Sigmoid colon (tissue), 7 donors: Measurements from ENCODE around the gene CTSO. TPM values are rescaled to one million over a fixed set of nuclear protein-coding genes. Genes with fewer than 3 reads are reported as not detected.

ENCODE experiments used
- DNase-seq: peaks from one replicate; pipeline ENCODE4 v3.0.0-alpha.2; 2019
- H3K27ac ChIP-seq, 4 donors: fragments of 200-600 bp; sonication (generic); one replicate each; pipeline ENCODE4 v1.5.1; 2016 to 2019; ENCODE audit warnings: mild to moderate bottlenecking in 1 of 4
- H3K27me3 ChIP-seq, 3 donors: fragments of 200-600 bp; sonication (generic); one replicate each; pipeline ENCODE4 v1.5.1; 2019; ENCODE audit warnings: mild to moderate bottlenecking in 1 of 3
- H3K36me3 ChIP-seq, 4 donors: fragments of 200-600 bp; sonication (generic); one replicate each; pipeline ENCODE4 v1.5.1; 2016 to 2019
- H3K4me1 ChIP-seq, 4 donors: fragments of 200-600 bp; sonication (generic); one replicate each; pipeline ENCODE4 v1.5.1; 2017 to 2019
- H3K4me3 ChIP-seq, 4 donors: fragments of 200-600 bp; sonication (generic); one replicate each; pipeline ENCODE4 v1.5.1; 2017 to 2019; ENCODE audit warnings: mild to moderate bottlenecking in 2 of 4, moderate library complexity in 1 of 4
- H3K9me3 ChIP-seq, 4 donors: fragments of 200-600 bp in 3 of 4; sonication (generic) in 3 of 4; one replicate each; pipeline versions ENCODE4 v1.5.1 to v1.6.1; 2013 to 2019
- EP300 ChIP-seq, 4 donors: sonication (generic); formaldehyde crosslinking; IDR thresholded peaks; one replicate each; pipeline ENCODE4 v1.6.1; 2017; ENCODE audit warnings: antibody characterized with exemption in 4 of 4
- POLR2A ChIP-seq, 2 donors: fragments of 450-650 bp; IDR thresholded peaks; one replicate each; pipeline ENCODE4 v1.6.1; 2016; ENCODE audit warnings: antibody characterized with exemption in 2 of 2, mild to moderate bottlenecking in 2 of 2, moderate library complexity in 2 of 2
- POLR2AphosphoS5 ChIP-seq, 4 donors: sonication (generic); formaldehyde crosslinking; IDR thresholded peaks; one replicate each; pipeline ENCODE4 v1.6.1; 2017; ENCODE audit warnings: antibody characterized with exemption in 4 of 4
- WGBS, 2 donors: extraction: QIAGEN DNeasy Blood & Tissue Kit; methylation state at CpG; one replicate each; pipeline ENCODE4 v1.1.7; 2013; 5-methylcytosine and 5-hydroxymethylcytosine counted together
- intact Hi-C: fragments of 100-400 bp; cut with DNase I; formaldehyde crosslinking; loops from one replicate; pipeline ENCODE4 v1.15.1; 2023
- polyA plus RNA-seq, 3 donors: library from polyadenylated mRNA; stranded (reverse); fragments of 200-250 nt; gene quantifications; one replicate each; pipeline ENCODE4 v1.2.3, GENCODE V29; 2013
- total RNA-seq, 4 donors: library from RNA; depleted of rRNA; stranded (reverse); fragments of >200 nt; gene quantifications; one replicate each; pipeline ENCODE4 v1.1.0, GENCODE V29; 2016
- TF ChIP-seq, protein P1 (sequence below), 4 experiments: fragments of 450-650 bp in 3 of 4; fragments of 200-600 bp in 1 of 4; IDR thresholded peaks; one replicate each; pipeline ENCODE4 v1.5.1; 2016 to 2019; ENCODE audit warnings: antibody characterized with exemption in 4 of 4, mild to moderate bottlenecking in 3 of 4, moderate library complexity in 2 of 4
- donor health status: healthy with polysubstance abuse.
- donor health status: Bipolar disorder and iron deficiency.
- donor health status: healthy.

Gene CTSO
- total and polyA plus RNA-seq, 7 donors = 2.1 to 41.4 (median 26.0) TPM

DNA sequence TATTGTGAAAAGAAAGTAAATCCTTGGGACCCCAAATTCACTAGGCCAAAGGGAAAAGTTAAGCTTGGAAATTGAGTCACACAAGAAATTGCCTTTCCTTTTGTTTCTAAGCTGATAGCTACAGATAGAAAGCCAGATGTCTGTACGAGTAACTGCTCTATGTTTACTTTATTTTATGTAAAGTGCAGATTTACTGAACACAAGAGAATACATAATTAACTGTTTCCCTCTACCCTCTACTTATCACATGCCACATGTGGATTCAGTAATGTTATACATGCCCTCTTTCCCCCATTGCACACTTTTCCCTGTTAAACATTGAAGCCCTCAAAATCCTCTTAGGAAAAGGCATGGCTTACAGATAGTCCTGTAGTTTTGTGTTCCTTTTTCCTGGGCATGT, 66.6 kb downstream of the CTSO start:
- WGBS, 2 donors = 19 to 61% methylated on average over 1 of the region's 1 CpG
- TF ChIP-seq, protein P1, sequence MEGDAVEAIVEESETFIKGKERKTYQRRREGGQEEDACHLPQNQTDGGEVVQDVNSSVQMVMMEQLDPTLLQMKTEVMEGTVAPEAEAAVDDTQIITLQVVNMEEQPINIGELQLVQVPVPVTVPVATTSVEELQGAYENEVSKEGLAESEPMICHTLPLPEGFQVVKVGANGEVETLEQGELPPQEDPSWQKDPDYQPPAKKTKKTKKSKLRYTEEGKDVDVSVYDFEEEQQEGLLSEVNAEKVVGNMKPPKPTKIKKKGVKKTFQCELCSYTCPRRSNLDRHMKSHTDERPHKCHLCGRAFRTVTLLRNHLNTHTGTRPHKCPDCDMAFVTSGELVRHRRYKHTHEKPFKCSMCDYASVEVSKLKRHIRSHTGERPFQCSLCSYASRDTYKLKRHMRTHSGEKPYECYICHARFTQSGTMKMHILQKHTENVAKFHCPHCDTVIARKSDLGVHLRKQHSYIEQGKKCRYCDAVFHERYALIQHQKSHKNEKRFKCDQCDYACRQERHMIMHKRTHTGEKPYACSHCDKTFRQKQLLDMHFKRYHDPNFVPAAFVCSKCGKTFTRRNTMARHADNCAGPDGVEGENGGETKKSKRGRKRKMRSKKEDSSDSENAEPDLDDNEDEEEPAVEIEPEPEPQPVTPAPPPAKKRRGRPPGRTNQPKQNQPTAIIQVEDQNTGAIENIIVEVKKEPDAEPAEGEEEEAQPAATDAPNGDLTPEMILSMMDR (IDR thresholded peaks at IDR 0.05) = no peak
- no peak for TF ChIP-seq POLR2AphosphoS5 (IDR thresholded peaks at IDR 0.05)
- TF ChIP-seq POLR2A (IDR thresholded peaks at IDR 0.05) = no peak
- no peak for TF ChIP-seq EP300 (IDR thresholded peaks at IDR 0.05)
- H3K9me3 ChIP-seq = peaks cover 0 to 3% (median 0%) of the 10 kb centered on the region in 4 donors
- no peaks in the 10 kb centered on the region for H3K4me1 ChIP-seq
- no peak for DNase-seq
- no peak overlapping the region for H3K27ac ChIP-seq
- intact Hi-C loops = no loop called here
- H3K27me3 ChIP-seq = no peaks in the 10 kb centered on the region
- H3K36me3 ChIP-seq = no peaks in the 10 kb centered on the region
- no peak overlapping the region for H3K4me3 ChIP-seq

DNA sequence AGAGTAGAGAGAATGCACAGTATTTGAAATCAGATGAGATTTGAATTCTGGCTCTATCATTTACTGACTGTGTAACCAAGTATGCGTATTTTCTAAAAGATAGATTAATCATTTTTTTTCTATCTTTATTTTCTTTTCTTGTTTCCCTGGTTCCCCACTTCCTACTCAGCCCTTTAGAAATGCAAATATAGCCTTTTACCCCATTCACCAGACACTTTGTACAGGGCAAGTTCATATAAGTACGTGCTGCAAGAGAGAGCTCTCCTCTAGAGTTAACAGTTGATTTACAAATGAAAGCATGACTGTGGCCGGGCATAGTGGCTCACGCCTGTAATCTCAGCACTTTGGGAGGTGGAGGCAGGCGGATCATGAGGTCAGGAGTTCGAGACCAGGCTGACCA, 68.0 kb downstream of the CTSO start:
- intact Hi-C loops = no loop called here
- no peaks in the 10 kb centered on the region for H3K27me3 ChIP-seq
- H3K36me3 ChIP-seq = no peaks in the 10 kb centered on the region
- TF ChIP-seq POLR2AphosphoS5 (IDR thresholded peaks at IDR 0.05) (no peak), EP300 (IDR thresholded peaks at IDR 0.05) (no peak), POLR2A (IDR thresholded peaks at IDR 0.05) (no peak)
- TF ChIP-seq, protein P1 (IDR thresholded peaks at IDR 0.05) = no peak
- no peaks in the 10 kb centered on the region for H3K4me1 ChIP-seq
- peaks cover 0 to 3% (median 0%) of the 10 kb centered on the region in 4 donors for H3K9me3 ChIP-seq
- 53 to 69% methylated on average over 6 of the region's 6 CpGs for WGBS, 2 donors
- H3K27ac ChIP-seq = no peak overlapping the region
- no peak for DNase-seq
- no peak overlapping the region for H3K4me3 ChIP-seq

DNA sequence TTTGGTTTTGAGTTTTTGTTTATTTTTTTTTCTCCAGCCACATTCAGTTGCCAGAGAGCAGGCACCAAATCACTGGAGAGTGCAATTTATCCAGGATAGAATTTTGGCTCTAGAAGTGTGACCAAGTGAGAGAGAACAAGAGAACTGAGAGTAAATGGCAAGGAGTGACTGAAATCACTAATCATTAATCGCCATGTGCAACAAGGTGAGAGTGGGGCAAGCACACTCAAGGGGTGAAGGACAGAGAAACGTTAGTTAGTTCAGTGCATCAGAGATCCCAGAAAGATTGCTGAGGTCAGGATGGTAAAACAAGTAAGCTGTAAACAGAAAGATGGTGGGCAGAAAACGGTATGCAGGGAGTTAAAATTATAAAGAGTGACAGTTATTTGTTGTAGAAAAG, 69.8 kb downstream of the CTSO start:
- DNase-seq = no peak
- intact Hi-C loops = no loop called here
- Histone ChIP-seq H3K4me1 (no peaks in the 10 kb centered on the region), H3K9me3 (no peaks in the 10 kb centered on the region), H3K36me3 (no peaks in the 10 kb centered on the region), H3K27me3 (no peaks in the 10 kb centered on the region), H3K27ac (no peak overlapping the region), H3K4me3 (no peak overlapping the region)
- no peak for TF ChIP-seq POLR2A (IDR thresholded peaks at IDR 0.05)
- TF ChIP-seq EP300 (IDR thresholded peaks at IDR 0.05) = no peak
- TF ChIP-seq, protein P1 (IDR thresholded peaks at IDR 0.05) = no peak
- TF ChIP-seq POLR2AphosphoS5 (IDR thresholded peaks at IDR 0.05) = no peak
- 64 to 78% methylated on average over 3 of the region's 3 CpGs for WGBS, 2 donors

DNA sequence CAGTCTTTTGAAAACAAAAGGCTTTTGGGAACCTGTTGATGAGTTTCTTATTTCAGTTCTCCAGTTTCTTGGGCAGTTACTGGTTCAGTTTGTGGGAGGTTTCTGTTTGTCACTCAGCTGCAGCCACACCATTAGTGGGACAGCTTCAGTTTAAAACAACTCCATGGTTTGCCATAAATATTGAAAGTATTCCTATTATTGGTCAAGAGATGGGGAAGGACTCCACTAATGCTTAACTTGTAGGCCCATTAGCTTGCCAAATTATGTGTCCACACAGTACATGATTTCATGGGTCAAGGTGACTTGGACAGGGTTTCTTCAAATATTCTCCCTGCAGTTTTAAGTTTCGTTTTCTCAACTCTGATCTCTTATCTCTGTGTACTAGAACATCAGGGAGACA, 72.1 kb downstream of the CTSO start:
- H3K9me3 ChIP-seq = no peaks in the 10 kb centered on the region
- H3K4me3 ChIP-seq = no peak overlapping the region
- H3K4me1 ChIP-seq = no peaks in the 10 kb centered on the region
- no peak overlapping the region for H3K27ac ChIP-seq
- 44 to 77% methylated on average over 1 of the region's 1 CpG for WGBS, 2 donors
- no peaks in the 10 kb centered on the region for H3K36me3 ChIP-seq
- no peak for TF ChIP-seq POLR2AphosphoS5 (IDR thresholded peaks at IDR 0.05)
- TF ChIP-seq POLR2A (IDR thresholded peaks at IDR 0.05) = no peak
- TF ChIP-seq EP300 (IDR thresholded peaks at IDR 0.05) = no peak
- TF ChIP-seq, protein P1 (IDR thresholded peaks at IDR 0.05) = no peak
- intact Hi-C loops = no loop called here
- H3K27me3 ChIP-seq = no peaks in the 10 kb centered on the region
- DNase-seq = no peak

DNA sequence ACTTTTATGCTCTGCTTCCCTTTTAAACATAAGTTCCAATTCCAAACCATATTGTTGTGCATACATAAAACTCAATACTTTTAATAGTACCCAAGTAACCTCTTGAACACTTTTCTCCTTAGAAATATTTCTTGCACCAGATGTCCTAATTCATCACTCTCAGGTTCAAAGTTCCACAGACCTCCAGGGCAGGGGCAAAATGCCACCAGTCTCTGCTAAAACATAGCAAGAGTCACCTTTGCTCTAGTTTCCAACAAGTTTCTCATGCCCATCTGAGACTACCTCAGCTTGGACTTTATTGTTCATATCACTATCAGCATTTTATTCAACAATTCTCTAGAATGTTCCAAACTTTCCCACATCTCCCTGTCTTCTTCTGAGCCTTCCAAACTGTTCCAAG, 73.9 kb downstream of the CTSO start:
- no peak overlapping the region for H3K4me3 ChIP-seq
- TF ChIP-seq POLR2A (IDR thresholded peaks at IDR 0.05) = no peak
- no peak for TF ChIP-seq EP300 (IDR thresholded peaks at IDR 0.05)
- H3K27ac ChIP-seq = no peak overlapping the region
- no peaks in the 10 kb centered on the region for H3K4me1 ChIP-seq
- intact Hi-C loops = no loop called here
- no peaks in the 10 kb centered on the region for H3K36me3 ChIP-seq
- no peak for DNase-seq
- H3K9me3 ChIP-seq = no peaks in the 10 kb centered on the region
- no peaks in the 10 kb centered on the region for H3K27me3 ChIP-seq
